ENCODE results near the gene GPR153. TPM values are rescaled to one million over a fixed set of nuclear protein-coding genes. Genes with fewer than 3 reads are reported as not detected.

Gene GPR153
- total and polyA plus RNA-seq, 2 donors (not counting 1 experiment from before 2014, with no cell fraction given) = 4.0 to 8.9 TPM

DNA sequence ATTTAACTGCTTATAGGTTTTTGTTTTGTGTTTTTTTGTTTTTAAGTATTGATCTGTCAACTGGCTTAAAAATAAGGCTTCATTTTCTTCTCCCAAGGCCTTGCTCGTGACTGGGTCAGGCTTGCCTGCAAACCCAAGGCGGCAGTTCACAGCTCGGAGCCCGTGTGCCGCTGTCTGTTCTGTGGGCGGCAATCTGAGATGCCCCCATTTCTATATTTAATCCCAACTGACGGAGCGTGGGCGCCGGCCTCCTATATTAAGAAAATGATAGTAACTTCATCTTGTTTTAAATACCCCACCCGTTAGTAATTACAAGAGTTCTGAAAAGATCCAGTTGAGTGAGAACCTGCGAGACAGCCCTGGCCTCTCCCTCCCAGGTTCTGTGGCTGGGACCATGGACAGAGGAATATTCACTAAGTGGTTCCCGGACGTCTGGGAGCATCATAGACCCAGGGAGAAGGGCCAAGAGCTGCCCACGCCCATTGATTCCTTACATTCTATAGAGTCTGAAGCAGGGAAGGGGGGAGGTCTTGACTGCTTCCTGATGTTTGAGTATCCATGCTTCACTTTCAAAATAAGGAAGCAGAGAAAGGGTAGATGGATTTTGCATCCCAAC lies 42.6 kb upstream of the GPR153 start:
- H3K4me3 ChIP-seq (replicated peaks in 1 of 4; ENCODE audit: control extremely low read depth in 1 of 4, insufficient read depth in 1 of 4, low read depth in 3 of 4, low read length in 4 of 4) = no peak overlapping the region
- DNase-seq (ENCODE audit: low read depth in 2 of 2) = peak in 1 of 2 donors; percentile 50
- H2AFZ ChIP-seq (ENCODE audit: low read length) = no peak overlapping the region
- no peak overlapping the region for H3K27ac ChIP-seq (ENCODE audit: insufficient read depth, low read length)
- no peaks in the 10 kb centered on the region for H4K20me1 ChIP-seq (ENCODE audit: control insufficient read depth, extremely low read depth, insufficient read depth, low read length)
- no peaks in the 10 kb centered on the region for H3K27me3 ChIP-seq (ENCODE audit: control insufficient read depth, insufficient read depth, low read length)
- no peaks in the 10 kb centered on the region for H3K79me2 ChIP-seq (ENCODE audit: control insufficient read depth, insufficient read depth, low read length)
- no peaks in the 10 kb centered on the region for H3K9me3 ChIP-seq (ENCODE audit: control insufficient read depth, insufficient read depth, low read depth, low read length)
- no peak overlapping the region for H3K4me2 ChIP-seq (ENCODE audit: extremely low read depth, insufficient read depth, low read length)
- no peaks in the 10 kb centered on the region for H3K4me1 ChIP-seq (ENCODE audit: control insufficient read depth, extremely low read depth, insufficient read depth, low read length)
- TF ChIP-seq, protein P1, sequence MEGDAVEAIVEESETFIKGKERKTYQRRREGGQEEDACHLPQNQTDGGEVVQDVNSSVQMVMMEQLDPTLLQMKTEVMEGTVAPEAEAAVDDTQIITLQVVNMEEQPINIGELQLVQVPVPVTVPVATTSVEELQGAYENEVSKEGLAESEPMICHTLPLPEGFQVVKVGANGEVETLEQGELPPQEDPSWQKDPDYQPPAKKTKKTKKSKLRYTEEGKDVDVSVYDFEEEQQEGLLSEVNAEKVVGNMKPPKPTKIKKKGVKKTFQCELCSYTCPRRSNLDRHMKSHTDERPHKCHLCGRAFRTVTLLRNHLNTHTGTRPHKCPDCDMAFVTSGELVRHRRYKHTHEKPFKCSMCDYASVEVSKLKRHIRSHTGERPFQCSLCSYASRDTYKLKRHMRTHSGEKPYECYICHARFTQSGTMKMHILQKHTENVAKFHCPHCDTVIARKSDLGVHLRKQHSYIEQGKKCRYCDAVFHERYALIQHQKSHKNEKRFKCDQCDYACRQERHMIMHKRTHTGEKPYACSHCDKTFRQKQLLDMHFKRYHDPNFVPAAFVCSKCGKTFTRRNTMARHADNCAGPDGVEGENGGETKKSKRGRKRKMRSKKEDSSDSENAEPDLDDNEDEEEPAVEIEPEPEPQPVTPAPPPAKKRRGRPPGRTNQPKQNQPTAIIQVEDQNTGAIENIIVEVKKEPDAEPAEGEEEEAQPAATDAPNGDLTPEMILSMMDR (conservative IDR thresholded peaks at IDR 0.05 in 1 of 2, IDR thresholded peaks at IDR 0.05 in 1 of 2; ENCODE audit: low read depth in 1 of 2, low read length in 2 of 2) = no peak
- no peak for TF ChIP-seq EZH2 (IDR thresholded peaks at IDR 0.05; ENCODE audit: low read length, missing control alignments)
- no peak overlapping the region for H3K9ac ChIP-seq (ENCODE audit: insufficient read depth, low read length)
- no peaks in the 10 kb centered on the region for H3K36me3 ChIP-seq (ENCODE audit: control insufficient read depth, insufficient read depth, low read length)

DNA sequence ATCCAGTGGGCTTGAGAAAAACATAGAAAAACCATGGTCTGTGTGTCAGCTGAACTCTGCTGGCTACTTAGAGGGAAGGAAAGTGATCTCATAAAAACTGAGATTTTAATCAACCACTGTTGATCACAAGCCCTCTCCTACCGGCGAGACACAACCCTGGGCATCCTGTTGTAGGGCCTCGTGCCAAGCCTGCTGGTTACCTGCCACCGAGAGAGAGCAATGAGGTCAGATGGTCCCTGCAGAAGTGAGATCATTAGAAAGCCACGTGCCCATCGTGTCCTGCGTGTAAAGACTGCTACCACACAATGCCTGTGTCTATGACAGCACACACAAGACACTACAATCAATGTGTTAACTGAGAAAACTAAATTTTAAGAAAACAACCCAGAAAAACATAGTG lies 41.7 kb upstream of the GPR153 start:
- Histone ChIP-seq H3K27me3 (ENCODE audit: control insufficient read depth, insufficient read depth, low read length) (no peaks in the 10 kb centered on the region), H3K9me3 (ENCODE audit: control insufficient read depth, insufficient read depth, low read depth, low read length) (no peaks in the 10 kb centered on the region), H3K4me1 (ENCODE audit: control insufficient read depth, extremely low read depth, insufficient read depth, low read length) (no peaks in the 10 kb centered on the region), H4K20me1 (ENCODE audit: control insufficient read depth, extremely low read depth, insufficient read depth, low read length) (no peaks in the 10 kb centered on the region), H3K4me2 (ENCODE audit: extremely low read depth, insufficient read depth, low read length) (no peak overlapping the region), H3K27ac (ENCODE audit: insufficient read depth, low read length) (no peak overlapping the region), H3K4me3 (replicated peaks in 1 of 4; ENCODE audit: control extremely low read depth in 1 of 4, insufficient read depth in 1 of 4, low read depth in 3 of 4, low read length in 4 of 4) (no peak overlapping the region), H2AFZ (ENCODE audit: low read length) (no peak overlapping the region), H3K36me3 (ENCODE audit: control insufficient read depth, insufficient read depth, low read length) (no peaks in the 10 kb centered on the region), H3K9ac (ENCODE audit: insufficient read depth, low read length) (no peak overlapping the region), H3K79me2 (ENCODE audit: control insufficient read depth, insufficient read depth, low read length) (no peaks in the 10 kb centered on the region)
- TF ChIP-seq EZH2 (IDR thresholded peaks at IDR 0.05; ENCODE audit: low read length, missing control alignments) = no peak
- TF ChIP-seq, protein P1 (conservative IDR thresholded peaks at IDR 0.05 in 1 of 2, IDR thresholded peaks at IDR 0.05 in 1 of 2; ENCODE audit: low read depth in 1 of 2, low read length in 2 of 2) = no peak
- DNase-seq (ENCODE audit: low read depth in 2 of 2) = no peak

DNA sequence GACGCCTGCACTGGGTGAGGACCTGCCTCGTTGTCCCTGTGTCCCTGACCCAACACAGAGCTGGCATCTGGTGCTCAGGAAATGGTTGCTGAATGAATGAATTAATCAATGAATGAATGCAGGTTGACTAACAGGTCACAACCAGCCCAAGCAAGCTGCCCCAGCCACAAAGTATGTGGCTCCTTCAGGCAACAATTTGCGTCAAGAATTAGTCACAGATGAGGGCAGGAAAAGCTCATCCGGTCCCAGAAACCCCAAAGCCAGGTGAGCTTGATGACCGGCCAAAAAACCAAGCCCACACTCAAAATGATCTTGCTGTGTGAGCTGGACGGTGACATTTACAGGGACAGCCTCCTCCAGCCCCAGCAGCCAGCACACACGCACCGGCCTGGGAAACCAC lies 40.6 kb upstream of the GPR153 start:
- H3K9ac ChIP-seq (ENCODE audit: insufficient read depth, low read length) = no peak overlapping the region
- H3K4me1 ChIP-seq (ENCODE audit: control insufficient read depth, extremely low read depth, insufficient read depth, low read length) = no peaks in the 10 kb centered on the region
- DNase-seq (ENCODE audit: low read depth in 2 of 2) = peak in 1 of 2 donors; percentile 80
- no peak overlapping the region for H2AFZ ChIP-seq (ENCODE audit: low read length)
- no peak overlapping the region for H3K4me3 ChIP-seq (replicated peaks in 1 of 4; ENCODE audit: control extremely low read depth in 1 of 4, insufficient read depth in 1 of 4, low read depth in 3 of 4, low read length in 4 of 4)
- H3K79me2 ChIP-seq (ENCODE audit: control insufficient read depth, insufficient read depth, low read length) = no peaks in the 10 kb centered on the region
- H3K9me3 ChIP-seq (ENCODE audit: control insufficient read depth, insufficient read depth, low read depth, low read length) = no peaks in the 10 kb centered on the region
- H3K4me2 ChIP-seq (ENCODE audit: extremely low read depth, insufficient read depth, low read length) = no peak overlapping the region
- TF ChIP-seq, protein P1 (conservative IDR thresholded peaks at IDR 0.05 in 1 of 2, IDR thresholded peaks at IDR 0.05 in 1 of 2; ENCODE audit: low read depth in 1 of 2, low read length in 2 of 2) = no peak
- TF ChIP-seq EZH2 (IDR thresholded peaks at IDR 0.05; ENCODE audit: low read length, missing control alignments) = no peak
- no peaks in the 10 kb centered on the region for H3K27me3 ChIP-seq (ENCODE audit: control insufficient read depth, insufficient read depth, low read length)
- H3K36me3 ChIP-seq (ENCODE audit: control insufficient read depth, insufficient read depth, low read length) = no peaks in the 10 kb centered on the region
- no peak overlapping the region for H3K27ac ChIP-seq (ENCODE audit: insufficient read depth, low read length)
- H4K20me1 ChIP-seq (ENCODE audit: control insufficient read depth, extremely low read depth, insufficient read depth, low read length) = no peaks in the 10 kb centered on the region
